HG03039 (cell line): ENCODE results near the gene BIVM.
A peak's percentile ranks its signal among the peaks of the same experiment; 100 is the strongest.

Experiments used
- ATAC-seq: cut with Tn5 transposase; IDR thresholded peaks from one replicate; pipeline ENCODE4 v1.9.1; 2021; ENCODE audit warnings: mild to moderate bottlenecking, moderate library complexity; ENCODE audit not compliant: unreplicated experiment

BIVM gene

DNA sequence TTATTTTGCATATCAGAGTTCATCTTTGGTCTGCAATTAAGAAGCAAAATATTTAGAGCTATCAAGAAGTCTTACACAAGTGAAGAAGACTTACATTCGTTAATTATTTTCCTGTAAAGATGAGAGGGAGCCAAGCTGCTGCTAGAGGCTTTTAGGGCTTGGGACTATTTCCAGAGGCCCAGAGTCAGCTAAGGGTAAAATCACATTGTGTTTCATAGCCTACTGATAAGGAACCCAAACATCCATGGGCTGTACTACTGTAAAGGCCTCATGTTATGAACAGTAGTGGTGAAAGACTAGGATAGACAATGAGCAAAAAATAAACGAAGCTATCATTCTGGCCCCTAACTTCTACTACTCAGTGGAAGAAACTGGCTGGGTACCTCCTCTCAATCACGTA, 14.4 kb upstream of the BIVM start:
- ATAC-seq = no peak

DNA sequence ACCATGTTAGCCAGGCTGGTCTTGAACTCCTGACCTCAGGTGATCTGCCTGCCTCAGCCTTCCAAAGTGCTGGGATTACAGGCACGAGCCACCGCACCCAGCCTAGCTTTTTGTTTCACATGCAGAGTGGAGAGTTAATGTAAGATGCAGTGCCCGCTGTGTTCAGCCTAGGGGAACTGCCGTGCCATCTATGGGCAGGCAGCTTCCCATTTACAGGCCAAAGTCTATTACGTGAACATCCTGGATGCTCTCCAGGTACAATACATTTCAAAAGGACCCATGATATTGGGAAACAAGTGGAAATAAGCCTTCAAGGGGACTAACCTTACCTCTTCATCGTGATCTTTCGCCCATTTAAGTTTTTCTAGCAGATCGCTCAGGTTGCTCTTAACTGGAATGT, 10.2 kb upstream of the BIVM start:
- ATAC-seq = no peak

DNA sequence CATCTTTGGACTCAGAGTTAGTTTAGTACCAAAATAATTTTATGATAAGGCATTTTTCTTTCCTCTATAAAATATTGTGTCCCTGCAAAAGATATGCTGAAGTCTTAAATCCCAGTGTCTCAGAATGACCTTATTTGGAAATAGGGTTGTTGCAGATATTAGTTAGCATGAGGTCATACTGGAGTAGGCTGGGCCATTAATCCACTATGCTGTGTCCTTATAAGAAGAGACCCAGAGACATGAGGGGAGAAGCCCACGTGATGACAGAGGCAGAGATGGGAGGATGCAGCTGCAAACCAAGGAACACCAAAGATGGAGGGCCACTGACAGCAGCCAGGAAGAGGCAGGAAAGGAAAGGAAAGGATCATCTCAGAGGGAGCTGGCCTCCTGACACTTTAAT, 6.5 kb upstream of the BIVM start:
- ATAC-seq = no peak

DNA sequence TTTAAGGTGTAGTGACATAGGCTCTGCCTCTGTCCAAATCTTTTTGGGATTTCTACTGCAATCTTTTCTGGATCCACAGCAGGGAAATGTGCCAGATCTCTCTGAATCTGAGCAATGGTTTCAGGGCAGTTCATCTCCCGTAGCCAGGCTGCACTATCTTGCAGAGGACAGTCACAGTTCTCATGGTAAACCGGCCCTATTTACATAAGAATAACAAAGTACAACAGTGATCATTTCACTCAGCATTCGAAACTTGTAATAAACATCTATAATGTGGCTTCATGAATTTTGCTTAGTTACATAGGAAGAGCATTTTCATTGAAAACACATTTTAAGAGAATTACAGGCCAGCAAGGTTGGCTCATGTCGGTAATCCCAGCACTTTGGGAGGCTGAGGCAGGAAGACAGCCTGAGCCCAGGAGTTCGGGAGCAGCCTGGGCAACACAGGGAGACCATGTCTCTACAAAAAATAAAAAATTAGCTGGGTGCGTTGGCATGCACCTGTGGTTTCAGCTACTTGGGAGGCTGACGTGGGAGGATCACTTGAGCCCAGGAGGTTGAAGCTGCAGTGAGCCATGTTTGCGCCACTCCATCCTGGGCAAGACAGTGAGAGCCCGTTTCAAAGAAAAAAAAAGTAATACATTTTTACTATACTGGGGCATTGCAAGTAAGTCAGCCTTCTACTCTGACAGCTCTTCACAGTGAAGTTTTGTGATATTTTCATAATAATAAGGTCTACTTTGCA, 5.1 kb upstream of the BIVM start:
- ATAC-seq = no peak

DNA sequence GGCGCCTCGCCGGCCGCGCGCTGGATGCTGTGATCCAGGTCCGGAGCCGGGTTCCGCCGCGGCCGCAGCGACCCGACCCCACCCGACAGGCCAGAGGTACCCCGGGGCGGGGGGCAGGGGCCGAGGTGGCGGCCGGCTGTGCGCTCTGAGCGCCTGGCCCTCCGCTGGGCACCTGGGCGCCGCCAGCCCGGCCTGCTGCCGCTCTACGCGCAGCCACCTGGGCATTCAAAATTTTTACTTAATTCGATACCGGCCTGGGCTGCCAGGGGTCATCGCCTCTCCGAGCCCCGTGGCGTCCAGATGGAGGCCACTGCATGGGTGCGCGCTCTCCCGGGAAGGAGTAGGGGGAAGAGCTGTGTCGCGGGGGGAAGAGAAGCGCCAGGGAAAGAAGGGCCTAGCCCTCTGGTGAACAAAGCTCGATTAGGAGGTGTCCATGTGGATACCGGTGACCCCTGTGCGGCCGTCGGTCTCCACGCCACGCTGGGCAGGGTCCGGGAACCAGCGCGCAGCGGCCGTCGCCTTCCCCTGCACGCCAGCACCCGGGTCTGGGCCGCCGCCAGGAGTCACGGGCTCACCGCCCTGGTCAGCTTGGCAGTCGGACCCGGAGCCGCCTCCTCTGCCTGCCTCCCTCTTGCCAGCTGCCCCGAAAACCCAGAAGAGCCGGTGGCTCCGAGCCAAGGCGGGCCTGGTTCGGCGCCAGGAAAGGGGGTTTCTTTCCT, 666 bp downstream of the BIVM start:
- ATAC-seq = peak; percentile 2

DNA sequence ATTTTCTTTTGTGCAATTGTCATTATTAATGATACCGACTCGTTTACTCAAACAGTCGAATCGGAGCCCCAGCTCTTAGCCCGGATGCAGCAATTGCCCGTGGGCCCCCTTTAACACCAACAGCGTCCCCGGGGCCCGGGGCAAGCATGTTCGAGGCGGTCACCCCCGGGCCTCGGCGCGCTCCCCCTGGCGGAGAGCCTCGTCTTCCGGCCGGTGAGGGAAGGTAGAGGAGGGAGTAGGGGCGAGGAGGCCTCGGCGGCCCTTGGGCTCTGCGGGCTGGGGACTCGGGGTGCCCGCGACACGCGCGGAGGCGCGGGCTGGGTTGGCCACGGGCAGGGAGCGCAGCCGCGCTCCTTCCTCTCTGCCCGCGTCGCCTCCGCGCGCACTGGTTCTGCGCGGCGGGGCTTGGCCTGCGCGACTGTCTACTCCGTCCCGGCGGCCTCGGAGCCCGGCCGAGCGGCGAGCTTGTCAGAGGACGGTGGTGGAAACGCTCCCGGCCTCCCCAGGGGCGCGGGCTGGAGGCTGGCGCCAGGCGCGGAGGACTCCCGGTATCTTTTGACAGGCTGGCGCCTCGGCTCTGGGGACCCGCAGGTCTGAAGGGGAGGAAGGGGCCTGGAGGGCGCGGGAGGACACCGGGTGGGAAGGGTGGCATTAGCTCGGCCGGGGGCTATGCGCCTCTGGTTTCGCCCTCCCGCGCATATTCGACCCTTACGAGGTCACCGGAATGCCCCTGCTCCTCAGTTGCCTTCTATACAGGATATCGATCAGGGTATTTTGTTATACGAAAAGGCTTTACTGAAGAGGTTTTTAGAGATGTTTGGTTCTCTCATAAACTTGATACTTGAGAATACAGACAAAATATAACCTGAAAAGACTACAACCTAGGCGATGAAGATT, 1.5 kb downstream of the BIVM start:
- ATAC-seq = peak; percentile 77

DNA sequence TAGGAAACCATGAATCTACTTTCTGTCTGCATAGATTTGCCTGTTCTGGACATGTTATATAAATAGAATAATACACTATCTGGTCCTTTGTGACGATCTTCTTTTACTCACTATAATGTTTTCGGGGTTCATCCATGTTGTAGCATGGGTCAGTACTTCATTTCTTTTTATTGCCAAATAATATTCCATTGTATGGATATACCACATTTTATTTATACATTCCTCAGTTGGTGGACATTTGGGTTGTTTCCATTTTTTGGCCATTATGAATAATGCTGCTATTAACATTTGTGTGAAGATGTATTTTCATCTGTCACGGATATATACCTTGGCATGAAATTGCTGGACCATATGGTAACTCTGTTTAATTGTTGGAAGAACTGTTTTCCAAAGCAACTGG, 6.8 kb downstream of the BIVM start:
- no peak for ATAC-seq

DNA sequence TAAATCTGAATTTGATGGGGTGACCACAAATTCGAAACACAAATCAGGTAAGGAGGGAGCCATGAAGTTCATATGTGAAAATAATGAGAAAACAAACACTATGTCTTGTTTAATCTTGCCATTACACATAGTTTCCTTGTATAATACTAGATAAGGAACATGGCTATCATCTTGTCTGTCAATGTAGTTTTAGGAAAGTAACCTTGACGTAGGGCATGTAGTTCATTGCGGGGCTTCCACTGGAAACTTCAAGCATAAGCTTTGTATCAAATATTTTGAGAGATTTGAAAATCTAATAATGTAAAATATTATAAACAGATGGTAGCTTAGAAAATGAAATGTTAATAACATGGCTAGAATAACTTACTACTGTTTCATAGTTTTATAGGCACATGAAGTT, 8.8 kb downstream of the BIVM start:
- no peak for ATAC-seq

DNA sequence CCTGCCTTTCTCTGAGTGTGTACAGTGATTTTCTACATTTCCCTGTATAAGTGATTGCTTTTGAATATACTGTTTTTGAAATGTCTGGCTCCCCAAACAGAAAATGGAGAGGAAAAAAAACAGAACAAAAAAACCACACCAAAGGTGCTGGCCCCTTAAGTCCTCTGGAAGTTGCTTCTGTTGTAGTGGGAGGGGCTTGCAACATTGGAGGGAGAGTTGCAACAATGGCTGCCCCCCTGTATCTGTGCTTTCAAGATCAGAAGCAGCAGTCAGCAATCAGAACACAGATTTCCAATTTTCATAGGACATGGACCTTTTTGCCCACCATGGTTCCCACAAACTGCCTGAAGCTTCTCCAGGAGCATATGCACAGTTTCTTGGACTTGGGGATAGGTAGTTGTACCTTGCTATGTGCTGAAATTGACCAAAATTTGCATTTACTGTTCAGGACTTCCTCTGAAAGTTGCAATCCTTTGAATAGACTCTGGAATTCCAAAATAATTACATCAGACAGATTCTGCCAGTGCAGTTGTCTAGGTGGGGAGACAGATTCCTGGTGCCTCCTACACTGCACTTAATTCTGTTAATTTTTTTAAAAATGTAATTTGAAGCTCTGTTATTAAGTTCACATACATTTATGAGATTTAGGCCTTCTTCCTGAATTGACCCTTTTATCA, 13.8 kb downstream of the BIVM start:
- no peak for ATAC-seq

DNA sequence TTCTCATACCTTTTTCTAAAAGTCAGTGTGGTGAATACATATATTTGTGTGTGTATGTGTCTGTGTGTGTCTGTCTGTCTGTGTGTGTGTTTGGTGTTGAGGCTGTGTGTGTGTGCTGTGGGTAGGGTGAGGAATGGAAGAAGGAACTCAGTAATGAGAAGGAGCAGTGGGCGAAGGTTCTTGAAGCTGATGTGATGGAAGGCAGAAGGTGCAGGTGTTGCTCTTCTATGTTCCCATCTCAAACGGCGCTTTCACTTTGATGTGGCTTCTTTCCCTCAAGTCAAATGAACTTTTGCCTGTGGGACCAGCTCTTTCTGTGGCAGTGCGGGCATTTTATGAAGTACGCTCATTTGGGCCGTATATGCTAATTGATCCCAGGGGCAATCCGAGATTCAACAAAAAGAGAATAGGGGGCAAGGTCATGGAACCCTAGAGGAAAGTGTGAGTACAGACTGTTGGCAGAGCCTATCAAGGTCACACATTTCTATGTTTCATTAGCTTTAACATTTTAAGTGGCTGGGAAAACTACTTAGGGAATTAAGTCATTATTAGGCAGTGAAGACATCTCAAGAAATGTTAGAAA, 15.2 kb downstream of the BIVM start:
- peak; percentile 56 for ATAC-seq

DNA sequence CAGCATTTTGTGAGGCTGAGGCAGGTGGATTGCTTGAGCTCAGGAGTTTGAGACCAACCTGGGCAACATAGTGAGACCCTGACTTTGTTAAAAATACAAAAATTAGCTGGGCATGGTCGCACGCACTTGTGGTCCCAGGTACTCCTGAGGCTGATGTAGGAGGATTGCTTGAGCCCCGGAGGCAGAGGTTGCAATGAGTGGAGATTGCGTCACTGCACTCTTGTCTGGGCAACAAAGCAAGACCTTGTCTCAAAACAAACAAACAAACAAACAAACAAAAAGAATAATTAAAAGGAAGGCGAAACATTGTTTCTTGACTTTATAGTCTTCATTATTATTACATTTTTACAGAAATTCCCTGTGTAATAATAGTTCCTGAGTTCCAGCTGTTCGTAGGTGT, 15.9 kb downstream of the BIVM start:
- ATAC-seq = no peak

DNA sequence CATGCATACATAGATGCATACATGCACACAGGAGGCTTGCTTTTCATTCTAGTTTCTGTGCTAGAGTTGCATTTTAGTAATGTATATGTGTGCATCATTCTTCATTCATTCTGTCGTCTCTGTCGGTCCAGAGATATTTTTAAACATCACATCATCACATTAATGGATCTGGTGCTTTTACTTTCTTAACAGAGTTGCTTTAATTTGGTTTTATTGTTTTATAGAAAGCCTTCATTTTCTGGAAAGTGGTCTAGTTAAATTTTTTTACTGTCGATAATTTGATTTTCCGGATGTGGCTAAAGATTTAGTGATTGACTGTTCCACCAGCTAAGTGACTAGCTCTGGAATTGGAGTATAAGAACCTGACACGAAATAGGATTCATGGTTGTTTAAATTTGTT, 16.9 kb downstream of the BIVM start:
- no peak for ATAC-seq

DNA sequence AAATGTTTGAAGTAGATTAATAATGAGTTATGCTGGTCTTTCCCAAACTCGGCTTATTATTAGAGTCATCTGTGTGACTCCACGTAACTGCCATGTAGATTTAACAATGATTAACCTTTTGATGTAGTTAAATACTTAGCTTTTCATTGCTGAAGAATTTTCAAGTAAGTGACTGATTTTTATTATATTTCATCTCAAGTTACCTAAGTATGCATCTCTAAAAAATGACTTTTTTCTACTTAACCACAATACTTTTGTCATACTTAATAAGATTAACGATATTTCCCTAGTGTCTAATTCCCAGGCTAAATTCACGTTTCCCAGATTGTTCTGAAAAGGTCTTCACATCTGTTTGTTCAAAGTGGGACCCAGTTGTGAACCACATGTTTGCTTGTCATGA, 17.8 kb downstream of the BIVM start:
- no peak for ATAC-seq

DNA sequence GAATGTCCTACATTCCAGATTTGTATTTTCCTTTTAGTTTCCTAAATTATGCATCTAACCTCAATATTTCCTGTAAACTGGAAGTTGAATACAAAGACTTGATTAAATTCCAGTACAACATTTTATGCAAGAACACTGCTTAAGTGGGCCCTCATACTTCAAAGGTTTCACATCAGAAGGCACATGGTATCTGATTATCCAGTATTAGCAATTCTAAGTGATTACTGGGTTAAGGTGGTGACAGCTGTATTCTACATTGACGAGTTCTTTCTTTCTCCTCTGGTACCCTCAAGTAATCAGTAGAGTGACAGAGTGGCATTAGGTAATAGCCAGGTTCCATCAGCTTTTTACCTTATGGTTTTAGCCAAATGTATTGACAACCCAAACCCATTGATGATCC, 18.3 kb downstream of the BIVM start:
- no peak for ATAC-seq

DNA sequence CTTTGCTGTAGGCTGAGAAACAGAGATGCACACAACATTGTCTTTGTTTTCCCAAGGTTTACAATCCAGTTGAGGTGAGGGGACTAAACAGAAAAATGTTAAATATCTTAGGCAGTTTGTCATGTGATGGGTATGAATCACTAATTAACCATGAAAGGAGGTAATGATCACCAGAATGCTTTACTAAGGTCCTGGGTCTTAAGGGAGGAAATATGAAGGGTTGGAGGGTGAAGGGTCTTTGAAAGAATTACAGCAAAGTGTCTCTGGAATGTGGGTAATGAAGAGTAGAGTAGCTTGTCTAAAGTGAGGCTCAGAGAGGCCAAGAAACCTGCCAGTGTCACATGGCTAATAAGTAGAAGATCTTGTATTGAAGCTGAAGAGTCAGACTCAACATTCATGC, 19.0 kb downstream of the BIVM start:
- ATAC-seq = no peak

DNA sequence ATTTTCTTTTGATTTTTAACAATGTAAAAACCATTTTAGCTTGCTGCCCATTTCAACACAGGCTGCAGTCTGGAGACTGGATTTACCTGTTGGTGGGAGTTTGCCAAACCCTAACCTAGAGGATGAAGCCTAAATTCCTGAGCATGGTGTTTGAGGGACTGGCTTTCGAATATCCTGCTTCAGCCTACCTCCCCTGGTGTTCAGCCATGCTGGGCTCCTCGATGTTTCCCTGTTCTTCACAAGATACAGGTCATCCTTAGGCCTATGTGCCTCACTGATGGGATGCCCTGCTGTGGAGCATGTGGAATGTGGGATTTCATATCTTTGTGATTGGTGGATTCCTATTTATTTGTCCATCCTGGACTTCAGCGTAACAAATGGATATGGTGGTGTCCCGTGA, 26.5 kb downstream of the BIVM start:
- ATAC-seq = no peak

DNA sequence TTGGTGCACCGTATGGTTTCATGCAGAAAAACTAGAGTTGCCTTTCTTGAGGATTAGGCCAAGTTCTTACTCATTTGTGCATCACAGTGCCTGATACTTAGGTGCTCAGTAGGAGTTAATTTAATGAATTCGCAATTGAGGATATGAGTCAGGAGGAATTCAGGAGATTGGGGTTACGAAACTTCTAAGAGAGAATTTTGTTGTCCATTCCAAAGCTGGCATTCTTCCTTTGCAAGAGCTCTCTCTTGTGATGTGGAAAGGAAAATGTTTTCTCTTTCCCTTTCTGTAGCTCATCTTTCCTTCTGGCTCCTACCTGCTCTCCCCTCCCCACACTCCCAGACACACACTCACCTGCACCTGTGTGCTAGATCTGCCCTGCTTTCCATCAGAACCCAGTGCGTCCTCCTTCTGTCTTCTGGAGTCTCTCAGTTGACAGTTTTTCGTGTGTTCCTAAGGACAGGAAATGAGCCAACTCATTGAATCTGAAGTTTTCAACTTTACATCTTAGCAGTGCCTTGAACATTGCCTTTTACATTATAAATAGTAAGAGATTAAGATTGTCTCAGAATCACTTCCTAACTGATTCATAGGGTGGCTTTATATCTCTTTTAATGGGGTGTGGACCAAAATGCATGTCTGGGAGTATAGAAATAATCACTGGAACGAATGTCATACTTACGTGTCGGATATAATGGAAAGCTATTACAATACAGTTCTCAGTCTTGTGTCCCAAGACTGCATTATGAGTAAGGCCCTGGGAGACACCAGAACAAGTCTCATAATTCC, 27.2 kb downstream of the BIVM start:
- no peak for ATAC-seq

DNA sequence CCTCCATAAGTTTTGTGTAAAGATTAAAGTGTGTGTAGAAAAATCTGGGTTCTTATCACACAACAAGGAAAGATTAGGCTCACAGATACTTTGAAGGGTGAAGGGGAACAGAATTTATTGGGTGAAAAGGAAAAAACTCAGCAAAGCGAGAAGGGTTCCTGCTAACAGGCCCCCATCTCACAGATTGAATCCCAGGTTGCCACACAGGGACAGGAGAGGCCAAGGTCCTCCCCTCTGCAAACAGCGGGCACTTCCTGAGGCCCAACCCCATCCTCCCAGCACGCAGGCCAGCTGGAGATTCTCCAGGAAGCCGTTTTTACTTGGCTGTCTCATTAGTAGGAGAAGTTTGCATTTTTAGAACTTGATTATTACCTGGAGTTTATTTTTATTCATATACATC, 31.7 kb downstream of the BIVM start:
- no peak for ATAC-seq

DNA sequence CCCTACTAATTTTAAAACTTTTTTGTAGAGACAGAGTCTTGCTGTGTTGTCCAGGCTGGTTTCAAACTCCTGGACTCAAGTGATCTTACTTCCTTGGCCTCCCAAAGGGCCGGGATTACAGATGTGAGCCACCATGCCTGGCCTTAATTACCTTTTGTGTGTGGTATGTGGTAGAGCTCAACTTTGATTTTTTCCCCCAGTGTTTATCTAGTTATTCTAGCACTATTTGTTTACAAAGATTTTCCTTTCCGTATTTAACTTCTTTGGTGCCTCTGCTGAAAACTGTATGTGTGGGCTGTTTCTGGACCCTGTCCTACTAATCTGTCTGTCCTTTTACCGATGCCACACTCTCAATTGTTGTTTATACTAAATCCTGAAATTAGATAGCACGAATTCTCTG, 37.6 kb downstream of the BIVM start:
- ATAC-seq = no peak

DNA sequence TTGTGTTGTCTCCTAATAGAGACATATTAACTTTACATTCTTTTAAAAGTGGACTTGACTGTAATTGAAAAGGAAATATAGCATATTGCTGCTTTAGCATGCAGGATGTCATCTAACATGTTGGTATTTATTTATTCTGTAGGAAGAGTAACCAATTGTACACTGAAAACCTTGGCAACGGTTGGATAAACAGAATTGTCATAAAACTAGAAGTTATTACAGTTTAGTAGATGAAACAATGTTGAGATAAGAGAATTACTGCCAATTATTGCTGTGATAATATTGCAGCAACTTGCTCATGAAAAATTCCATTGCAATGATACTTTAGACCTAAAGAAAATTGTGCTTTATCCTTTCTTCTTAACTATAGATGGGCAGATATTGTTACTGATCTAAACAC, 39.4 kb downstream of the BIVM start:
- no peak for ATAC-seq
